Testis (tissue), 3 donors: ENCODE measurements around the gene COL11A1. TPM values are rescaled to one million over a fixed set of nuclear protein-coding genes. Genes with fewer than 3 reads are reported as not detected.

Experiments
- DNase-seq: peaks from one replicate; pipeline ENCODE4 v3.0.0-alpha.2; 2019
- H3K27ac ChIP-seq, 2 donors: fragments of 200-600 bp; sonication (generic); one replicate each; pipeline ENCODE4 v1.5.1; 2019
- H3K27me3 ChIP-seq: fragments of 200-600 bp; sonication (generic); one replicate; pipeline ENCODE4 v1.5.1; 2019
- H3K36me3 ChIP-seq: fragments of 200-600 bp; sonication (generic); one replicate; pipeline ENCODE4 v1.5.1; 2017; ENCODE audit warnings: low read depth; ENCODE audit errors: missing control alignments
- H3K4me1 ChIP-seq: fragments of 200-600 bp; sonication (generic); one replicate; pipeline ENCODE4 v1.5.1; 2019
- H3K4me3 ChIP-seq, 2 donors: fragments of 200-600 bp; sonication (generic); one replicate each; pipeline ENCODE4 v1.5.1; 2017 to 2019
- H3K9me3 ChIP-seq: fragments of 200-600 bp; sonication (generic); one replicate; pipeline ENCODE4 v1.5.1; 2017
- CTCF ChIP-seq, 3 experiments: fragments of 450-650 bp in 2 of 3; fragments of 200-600 bp in 1 of 3; sonication (generic) in 1 of 3; IDR thresholded peaks; one replicate each; pipeline ENCODE4 v1.5.1; 2016 to 2019; ENCODE audit warnings: antibody characterized with exemption in 3 of 3, mild to moderate bottlenecking in 2 of 3, moderate library complexity in 1 of 3
- POLR2A ChIP-seq: fragments of 450-650 bp; IDR thresholded peaks from one replicate; pipeline ENCODE4 v1.6.1; 2017; ENCODE audit warnings: antibody characterized with exemption, mild to moderate bottlenecking, moderate library complexity
- WGBS, 2 donors: methylation state at CpG; one replicate each; pipeline ENCODE4 v1.1.5; 2018; 5-methylcytosine and 5-hydroxymethylcytosine counted together
- intact Hi-C: fragments of 100-400 bp; cut with DNase I; formaldehyde crosslinking; loops from one replicate; pipeline ENCODE4 v1.15.1; 2023; ENCODE audit warnings: low total_unique reads
- polyA plus RNA-seq: library from polyadenylated mRNA; stranded (reverse); fragments of 350-450 nt; fragmentation: Illumina TruSeq; extraction: RNeasy Lipid Tissue Mini Kit (QIAGEN cat#74804); gene quantifications from one replicate; pipeline ENCODE4 v1.2.3, GENCODE V29; 2014; ENCODE audit warnings: low read depth, low replicate concordance; ENCODE audit not compliant: insufficient read depth
- total RNA-seq, 2 donors: library from RNA; depleted of rRNA; stranded (reverse); fragments of >200 nt; gene quantifications; one replicate each; pipeline ENCODE4 v1.2.3, GENCODE V29; 2016

COL11A1 gene
- total and polyA plus RNA-seq, 3 donors from 2014 or later, result 3.5 to 7.0 (median 4.0) TPM

- Histone ChIP-seq H3K9me3 (no peaks in the 10 kb centered on the region), H3K4me1 (no peaks in the 10 kb centered on the region), H3K27me3 (no peaks in the 10 kb centered on the region), H3K27ac (no peak overlapping the region), H3K4me3 (no peak overlapping the region), H3K36me3 (no peaks in the 10 kb centered on the region)
- WGBS, 2 donors, result 76 to 86% methylated on average over 4 of the region's 4 CpGs
- TF ChIP-seq CTCF (IDR thresholded peaks at IDR 0.05) (no peak), POLR2A (no peak)
- intact Hi-C loops, result no loop called here
- DNase-seq, result no peak
Measured at GRCh38 chr1:102872097-102872496, 236.2 kb downstream of the COL11A1 start.

GRCh38 chr1:102863704-102864103 is 244.6 kb downstream of the COL11A1 start:
- 47 to 53% methylated on average over 2 of the region's 2 CpGs for WGBS, 2 donors
- TF ChIP-seq POLR2A (no peak), CTCF (IDR thresholded peaks at IDR 0.05) (no peak)
- no peaks in the 10 kb centered on the region for H3K27me3 ChIP-seq

GRCh38 chr1:102861247-102861646 is 247.1 kb downstream of the COL11A1 start:
- intact Hi-C loops, result no loop called here

More at GRCh38 chr1:102863704-102864103, 244.6 kb downstream of the COL11A1 start:
- no peaks in the 10 kb centered on the region for H3K36me3 ChIP-seq
- intact Hi-C loops, result no loop called here
- DNase-seq, result no peak
- H3K27ac ChIP-seq, result no peak overlapping the region
- no peaks in the 10 kb centered on the region for H3K4me1 ChIP-seq
- no peaks in the 10 kb centered on the region for H3K9me3 ChIP-seq
- no peak overlapping the region for H3K4me3 ChIP-seq

GRCh38 chr1:102858695-102859094 is 249.6 kb downstream of the COL11A1 start:
- H3K27ac ChIP-seq, result no peak overlapping the region
- intact Hi-C loops, result no loop called here
- TF ChIP-seq CTCF (IDR thresholded peaks at IDR 0.05) (no peak), POLR2A (no peak)
- H3K4me1 ChIP-seq, result no peaks in the 10 kb centered on the region
- DNase-seq, result no peak
- H3K4me3 ChIP-seq, result no peak overlapping the region
- H3K9me3 ChIP-seq, result no peaks in the 10 kb centered on the region
- H3K36me3 ChIP-seq, result no peaks in the 10 kb centered on the region
- no peaks in the 10 kb centered on the region for H3K27me3 ChIP-seq

More at GRCh38 chr1:102861247-102861646, 247.1 kb downstream of the COL11A1 start:
- H3K36me3 ChIP-seq, result no peaks in the 10 kb centered on the region
- no peaks in the 10 kb centered on the region for H3K4me1 ChIP-seq
- no peaks in the 10 kb centered on the region for H3K9me3 ChIP-seq
- no peak overlapping the region for H3K4me3 ChIP-seq
- no peaks in the 10 kb centered on the region for H3K27me3 ChIP-seq
- no peak for TF ChIP-seq CTCF (IDR thresholded peaks at IDR 0.05)
- TF ChIP-seq POLR2A, result no peak
- 77 to 84% methylated on average over 3 of the region's 3 CpGs for WGBS, 2 donors
- no peak overlapping the region for H3K27ac ChIP-seq
- no peak for DNase-seq

GRCh38 chr1:102857251-102857650 is 251.1 kb downstream of the COL11A1 start:
- intact Hi-C loops, result no loop called here
- Histone ChIP-seq H3K36me3 (no peaks in the 10 kb centered on the region), H3K27ac (no peak overlapping the region)

More at GRCh38 chr1:102857251-102857650, 251.1 kb downstream of the COL11A1 start:
- no peak overlapping the region for H3K4me3 ChIP-seq
- H3K4me1 ChIP-seq, result no peaks in the 10 kb centered on the region
- TF ChIP-seq CTCF (IDR thresholded peaks at IDR 0.05) (no peak), POLR2A (no peak)
- no peaks in the 10 kb centered on the region for H3K27me3 ChIP-seq
- DNase-seq, result no peak
- no peaks in the 10 kb centered on the region for H3K9me3 ChIP-seq
